ENCODE data around the gene CYP51A1.
"Not testable (repeated sequence)": the region's sequence is repeated elsewhere in the genome, so short reads cannot be mapped to it uniquely, and the experiment has no call there.

Gene CYP51A1

DNA sequence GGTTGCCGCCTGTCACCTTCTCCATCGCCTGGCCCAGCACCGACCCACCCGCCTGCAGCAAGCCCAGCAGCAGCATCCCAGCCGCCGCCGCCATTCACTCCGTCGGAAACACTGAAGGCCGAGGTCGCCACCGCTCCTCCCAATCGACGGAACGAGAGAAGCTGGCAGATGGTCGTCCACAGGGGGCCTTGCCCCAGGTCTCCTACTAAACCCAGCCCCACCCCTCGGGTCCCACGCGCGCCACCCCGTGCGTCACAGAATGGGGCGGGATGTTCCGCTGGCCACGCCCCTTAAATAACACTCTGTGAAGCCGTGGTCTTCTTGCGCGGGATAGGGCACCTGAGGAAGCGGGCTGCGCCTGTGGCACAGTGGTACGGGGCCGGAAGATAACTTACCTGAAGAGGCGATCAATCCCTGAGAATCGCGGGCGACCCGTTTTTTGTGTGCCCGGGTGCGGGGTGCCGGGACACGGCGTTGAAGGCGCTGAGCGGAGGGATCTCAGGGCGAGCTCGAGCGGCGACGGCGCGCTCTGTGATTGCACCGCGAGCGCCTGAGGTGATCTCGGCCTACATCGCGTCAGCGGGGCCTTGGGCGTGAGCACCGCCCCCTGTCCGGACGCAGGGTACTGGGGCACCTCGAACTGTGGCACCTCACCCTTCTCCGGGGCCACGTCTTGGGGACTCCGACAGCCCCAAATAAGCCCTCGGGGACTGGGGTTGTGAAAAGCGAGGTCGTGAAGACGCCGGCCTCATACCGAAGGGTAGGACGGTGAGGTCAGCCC is at the start of gene CYP51A1:
CYP51A1 (minus strand) TSS at position 207 of the 781 bp plus-strand sequence; CDS start at position 94, 113 bp downstream.
- in situ Hi-C loops (cut with MboI; ENCODE audit: low sequenced_read_pairs): no loop called here

DNA sequence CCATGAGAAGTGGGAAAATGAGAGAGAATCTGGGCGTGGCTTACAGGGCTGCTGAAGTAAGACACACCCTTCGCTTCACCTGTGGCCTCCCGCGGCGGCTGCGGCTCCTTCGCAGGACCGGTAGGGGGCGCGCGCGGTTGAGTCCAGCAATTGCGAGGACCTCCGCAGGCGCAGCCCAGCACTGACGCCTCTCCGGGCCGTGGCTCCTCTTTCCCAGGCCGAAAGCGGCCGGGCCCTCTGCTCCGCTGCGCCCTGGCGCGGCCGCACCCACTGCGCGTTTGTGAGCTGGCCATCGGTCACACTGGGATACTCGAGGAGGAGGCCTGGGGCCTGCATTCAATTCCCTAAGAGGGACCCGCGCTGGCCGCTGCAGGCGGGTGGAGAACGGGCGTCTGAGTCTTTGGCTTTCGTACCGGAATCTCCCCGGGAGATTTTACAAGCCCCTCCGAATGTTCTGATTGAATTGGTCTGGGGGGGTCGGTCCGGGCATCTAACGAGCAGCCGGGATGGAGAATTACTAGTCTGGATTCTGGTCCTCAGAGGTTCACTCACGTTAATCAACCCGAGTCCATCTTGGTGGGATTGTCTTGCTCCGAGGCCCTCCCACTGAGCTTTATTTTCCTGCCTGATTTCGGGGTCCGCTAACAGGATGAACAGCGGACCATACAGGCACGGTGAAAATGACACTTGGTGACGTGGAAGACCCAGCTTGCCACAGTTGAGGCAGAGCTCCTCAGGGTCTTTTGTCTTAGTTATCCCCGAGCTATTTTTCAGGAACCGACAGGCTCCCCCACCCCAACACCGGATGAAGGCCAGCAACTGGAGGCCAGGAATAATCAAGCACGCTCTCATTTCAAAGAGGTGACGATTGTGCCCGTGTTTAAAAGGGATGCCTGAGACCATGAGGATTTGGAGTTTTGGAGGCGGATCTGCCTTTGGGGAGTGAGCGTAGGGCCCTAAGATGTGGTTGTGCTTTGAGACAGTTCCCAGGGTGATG is 44.9 kb upstream of the CYP51A1 start, which contains the start of gene LRRD1:
LRRD1 (minus strand) TSS at position 215 of the 997 bp plus-strand sequence. CDS start 13,940 bp downstream, outside the sequence.
- in situ Hi-C loops (cut with MboI; ENCODE audit: low sequenced_read_pairs): no loop called here

GRCh38 chr7:92177362-92177761 is 43.1 kb upstream of the CYP51A1 start:
- in situ Hi-C loops (cut with MboI; ENCODE audit: low sequenced_read_pairs): no loop called here

DNA sequence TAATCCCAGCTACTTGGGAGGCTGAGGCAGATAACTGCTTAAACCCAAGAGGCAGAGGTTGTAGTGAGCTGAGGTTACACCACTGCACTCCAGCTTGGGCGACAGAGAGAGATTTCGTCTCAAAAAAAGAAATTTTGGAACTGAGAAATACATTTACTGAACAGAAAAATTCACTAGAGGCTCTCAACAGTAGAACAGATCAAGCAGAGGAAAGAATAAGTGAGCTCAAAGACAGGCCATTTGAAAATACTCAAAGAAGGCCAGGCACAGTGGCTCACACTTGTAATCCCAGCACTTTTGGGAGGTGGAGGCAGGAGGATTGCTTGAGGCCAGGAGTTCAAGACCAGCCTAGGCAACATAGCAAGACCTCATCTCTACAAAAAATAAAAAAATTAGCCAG is 35.3 kb upstream of the CYP51A1 start:
- in situ Hi-C loops (cut with MboI; ENCODE audit: low sequenced_read_pairs): not testable (repeated sequence)

GRCh38 chr7:92161271-92161670 is 27.0 kb upstream of the CYP51A1 start:
- in situ Hi-C loops (cut with MboI; ENCODE audit: low sequenced_read_pairs): no loop called here

GRCh38 chr7:92158660-92159575 is 24.6 kb upstream of the CYP51A1 start:
- in situ Hi-C loops (cut with MboI; ENCODE audit: low sequenced_read_pairs): no loop called here

- in situ Hi-C loops (cut with MboI; ENCODE audit: low sequenced_read_pairs): no loop called here
Observed at GRCh38 chr7:92156990-92157389, 22.7 kb upstream of the CYP51A1 start.

GRCh38 chr7:92155108-92155739 is 20.9 kb upstream of the CYP51A1 start:
- in situ Hi-C loops (cut with MboI; ENCODE audit: low sequenced_read_pairs): no loop called here

DNA sequence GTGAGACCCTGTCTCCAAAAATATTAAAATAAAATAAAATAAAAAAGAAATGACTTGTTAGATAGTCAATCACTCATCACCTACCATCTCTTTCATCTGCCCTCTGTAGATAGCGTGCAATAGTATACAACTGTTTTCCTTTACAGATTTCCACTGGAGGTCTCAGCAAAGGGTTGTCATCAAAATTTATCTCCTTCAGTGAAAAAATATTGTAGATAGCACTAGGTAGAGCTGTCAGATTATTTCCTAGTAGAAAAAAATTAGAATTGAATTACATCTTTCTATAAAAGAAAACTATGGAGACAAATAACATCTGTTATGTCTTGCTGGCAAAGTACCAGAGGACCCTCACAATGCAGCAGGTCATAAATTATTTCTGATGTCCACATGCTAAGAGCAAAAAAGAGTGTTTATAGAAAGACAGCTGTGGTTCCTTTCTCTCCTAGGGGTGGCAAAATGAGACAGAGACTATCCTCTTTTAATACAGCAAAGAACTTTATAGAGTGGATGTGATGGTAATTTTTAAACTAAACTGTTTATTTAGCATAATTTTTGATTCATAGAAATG is 16.3 kb upstream of the CYP51A1 start:
- in situ Hi-C loops (cut with MboI; ENCODE audit: low sequenced_read_pairs): no loop called here

DNA sequence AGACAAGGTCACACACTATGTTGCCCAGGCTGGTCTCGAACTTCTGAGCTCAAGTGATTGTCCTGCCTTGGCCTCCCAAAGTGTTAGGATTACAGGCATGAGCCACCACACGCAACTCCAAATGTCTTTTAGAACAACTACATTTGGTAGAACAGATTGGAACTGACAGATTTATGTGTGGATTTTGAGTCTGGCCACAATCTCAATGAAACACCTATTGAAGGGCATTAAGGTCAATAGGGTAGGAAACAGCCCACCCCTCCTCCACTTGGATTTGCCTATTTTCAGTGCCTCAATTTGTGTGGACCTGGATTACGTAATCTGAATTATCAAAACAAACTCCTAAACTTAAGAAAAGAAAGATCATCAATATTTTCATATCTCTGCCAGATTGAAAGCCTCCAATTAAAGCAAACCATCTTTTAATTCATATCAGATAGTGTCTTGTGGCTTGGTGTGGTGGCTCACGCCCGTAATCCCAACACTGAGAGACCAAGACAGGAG is 15.5 kb upstream of the CYP51A1 start:
- in situ Hi-C loops (cut with MboI; ENCODE audit: low sequenced_read_pairs): no loop called here

DNA sequence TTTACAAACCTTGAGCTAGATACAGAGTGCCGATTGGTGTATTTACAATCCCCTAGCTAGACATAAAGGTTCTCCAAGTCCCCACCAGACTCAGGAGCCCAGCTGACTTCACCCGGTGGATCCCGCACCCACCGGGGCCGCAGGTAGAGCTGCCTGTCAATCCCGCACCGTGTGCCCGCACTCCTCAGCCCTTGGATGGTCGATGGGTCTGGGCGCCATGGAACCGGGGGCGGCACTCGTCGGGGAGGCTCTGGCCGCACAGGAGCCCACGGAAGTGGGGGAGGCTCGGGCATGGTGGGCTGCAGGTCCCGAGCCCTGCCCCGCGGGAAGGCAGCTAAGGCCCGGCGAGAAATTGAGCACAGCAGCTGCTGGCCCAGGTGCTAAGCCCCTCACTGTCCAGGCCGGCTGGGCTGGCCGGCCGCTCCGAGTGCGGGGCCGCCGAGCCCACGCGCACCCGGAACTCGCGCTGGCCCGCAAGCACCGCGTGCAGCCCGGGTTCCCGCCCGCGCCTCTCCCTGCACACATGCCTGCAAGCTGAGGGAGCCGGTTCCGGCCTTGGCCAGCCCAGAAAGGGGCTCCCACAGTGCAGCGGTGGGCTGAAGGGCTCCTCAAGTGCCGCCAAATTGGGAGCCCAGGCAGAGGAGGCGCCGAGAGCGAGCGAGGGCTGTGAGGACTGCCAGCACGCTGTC is 9.1 kb upstream of the CYP51A1 start:
- in situ Hi-C loops (cut with MboI; ENCODE audit: low sequenced_read_pairs): not testable (repeated sequence)

- in situ Hi-C loops (cut with MboI; ENCODE audit: low sequenced_read_pairs): not testable (repeated sequence)
Observed at GRCh38 chr7:92142791-92143190, 8.5 kb upstream of the CYP51A1 start.

DNA sequence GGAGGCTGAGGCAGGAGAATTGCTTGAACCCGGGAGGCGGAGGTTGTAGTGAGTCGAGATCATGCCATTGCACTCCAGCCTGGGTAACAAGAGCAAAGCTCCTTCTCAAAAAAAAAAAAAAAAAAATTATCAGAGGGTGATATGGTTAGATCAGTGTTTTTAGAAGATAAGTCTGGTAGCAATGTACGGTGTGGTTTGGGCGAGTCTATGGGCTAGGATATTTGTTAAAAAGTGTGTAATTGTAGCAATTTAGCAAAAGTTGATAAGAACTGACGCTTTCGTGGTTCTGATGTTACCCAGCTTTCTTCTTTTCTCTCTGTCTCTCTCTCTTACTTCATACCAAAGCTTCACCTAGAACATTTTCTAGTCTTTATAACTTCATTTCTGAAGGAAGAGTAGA is 6.9 kb upstream of the CYP51A1 start:
- in situ Hi-C loops (cut with MboI; ENCODE audit: low sequenced_read_pairs): no loop called here

DNA sequence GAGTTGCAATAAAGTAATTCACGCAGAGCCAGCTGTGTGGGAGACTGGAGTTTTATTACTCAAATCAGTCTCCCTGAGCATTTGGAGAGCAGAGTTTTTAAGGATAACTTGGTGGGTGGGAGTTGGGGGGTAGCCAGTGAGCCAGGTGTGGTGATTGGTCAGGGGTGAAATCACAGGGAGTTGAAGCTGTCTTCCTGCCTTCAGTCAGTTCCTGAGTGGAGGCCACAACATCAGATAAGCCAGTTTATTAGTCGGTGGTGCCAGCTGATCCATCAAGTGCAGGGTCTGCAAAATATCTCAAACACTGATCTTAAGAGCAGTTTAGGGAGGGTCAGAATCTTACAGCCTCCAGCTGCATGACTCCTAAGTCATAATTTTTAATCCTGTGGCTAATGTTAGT is 3.3 kb upstream of the CYP51A1 start:
- in situ Hi-C loops (cut with MboI; ENCODE audit: low sequenced_read_pairs): no loop called here

DNA sequence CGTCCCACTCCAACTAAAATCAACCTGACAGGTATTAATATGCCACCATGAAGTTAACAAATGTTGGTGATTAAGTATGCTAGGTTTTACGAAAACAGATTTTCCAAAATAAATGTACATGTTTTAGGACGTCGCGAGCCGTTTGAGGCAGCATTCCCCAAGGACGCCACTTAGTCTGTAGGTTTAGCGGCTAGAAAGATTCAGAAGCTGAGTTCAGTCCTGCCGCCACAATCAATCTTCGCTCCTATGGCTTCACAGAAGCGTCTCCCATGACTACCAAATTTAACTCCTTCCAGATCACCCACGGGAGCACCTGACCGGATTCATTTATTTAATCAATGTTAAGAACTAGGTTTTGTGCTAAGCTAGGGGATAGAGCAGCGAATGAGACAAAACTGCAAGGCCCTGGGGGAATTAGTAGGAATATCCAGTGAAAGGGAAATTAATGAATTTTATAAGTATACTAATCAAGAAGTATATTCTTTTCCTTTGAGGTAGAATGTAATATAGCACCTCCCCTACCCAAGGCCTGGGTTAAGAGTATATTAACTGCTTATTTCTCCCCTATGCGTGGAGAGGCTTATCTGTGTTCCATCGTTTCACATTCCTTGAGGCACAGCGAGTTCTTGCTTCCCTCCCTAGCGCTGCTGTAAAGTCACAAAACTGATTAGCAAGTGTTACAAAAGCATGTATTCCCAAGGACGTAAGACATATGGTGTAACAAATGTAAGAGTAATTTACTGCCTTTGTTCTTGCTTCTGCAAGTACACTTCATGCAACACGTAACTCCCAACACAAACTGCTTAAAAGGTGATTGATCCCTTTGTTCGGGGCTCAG is 994 bp upstream of the CYP51A1 start:
- in situ Hi-C loops (cut with MboI; ENCODE audit: low sequenced_read_pairs): no loop called here

GRCh38 chr7:92133737-92134270 is 473 bp downstream of the CYP51A1 start:
- in situ Hi-C loops (cut with MboI; ENCODE audit: low sequenced_read_pairs): no loop called here

- in situ Hi-C loops (cut with MboI; ENCODE audit: low sequenced_read_pairs): no loop called here
Observed at GRCh38 chr7:92133133-92133736, 1.0 kb downstream of the CYP51A1 start.

Measured in hTERT RPE-1 (cell line).